ENCODE measurements around the gene SS18L1.

SS18L1 gene

DNA sequence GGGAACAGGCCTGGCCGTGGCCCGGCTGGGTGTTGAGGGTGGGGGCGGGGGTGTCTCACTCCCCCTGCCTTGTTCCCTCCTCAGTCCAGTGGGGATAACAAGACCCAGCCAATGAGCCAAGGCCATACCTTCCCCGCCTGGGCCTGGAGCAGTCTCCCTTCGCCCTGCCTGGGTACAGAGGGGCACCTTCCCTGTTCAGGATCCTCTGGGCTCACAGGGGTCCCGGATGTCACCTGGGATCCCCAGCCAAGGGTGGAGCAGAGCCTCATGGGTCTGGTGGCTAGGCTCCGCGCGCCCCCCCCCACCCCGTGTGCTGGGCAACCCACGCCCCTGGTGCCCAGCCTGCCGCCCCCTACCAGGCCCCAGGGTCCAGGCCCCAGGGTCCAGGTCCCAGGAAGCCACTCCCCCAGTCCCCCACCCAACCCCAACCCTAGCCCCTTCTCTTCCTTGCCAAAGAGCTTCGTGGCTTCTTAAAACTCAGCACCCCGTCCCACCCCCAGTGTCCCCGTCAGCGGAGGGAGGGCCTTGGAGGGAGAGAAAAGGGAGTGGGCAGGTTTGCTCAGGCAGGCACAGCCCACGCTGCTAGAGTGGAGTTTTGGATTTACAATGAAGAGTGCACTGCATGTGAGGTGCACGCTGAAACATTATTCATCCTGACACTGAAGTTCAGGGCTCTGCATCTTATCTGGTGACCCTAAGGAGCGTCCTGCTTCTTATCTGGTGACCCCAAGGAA lies 64.7 kb downstream of the SS18L1 start:
- TF ChIP-seq, protein P1, sequence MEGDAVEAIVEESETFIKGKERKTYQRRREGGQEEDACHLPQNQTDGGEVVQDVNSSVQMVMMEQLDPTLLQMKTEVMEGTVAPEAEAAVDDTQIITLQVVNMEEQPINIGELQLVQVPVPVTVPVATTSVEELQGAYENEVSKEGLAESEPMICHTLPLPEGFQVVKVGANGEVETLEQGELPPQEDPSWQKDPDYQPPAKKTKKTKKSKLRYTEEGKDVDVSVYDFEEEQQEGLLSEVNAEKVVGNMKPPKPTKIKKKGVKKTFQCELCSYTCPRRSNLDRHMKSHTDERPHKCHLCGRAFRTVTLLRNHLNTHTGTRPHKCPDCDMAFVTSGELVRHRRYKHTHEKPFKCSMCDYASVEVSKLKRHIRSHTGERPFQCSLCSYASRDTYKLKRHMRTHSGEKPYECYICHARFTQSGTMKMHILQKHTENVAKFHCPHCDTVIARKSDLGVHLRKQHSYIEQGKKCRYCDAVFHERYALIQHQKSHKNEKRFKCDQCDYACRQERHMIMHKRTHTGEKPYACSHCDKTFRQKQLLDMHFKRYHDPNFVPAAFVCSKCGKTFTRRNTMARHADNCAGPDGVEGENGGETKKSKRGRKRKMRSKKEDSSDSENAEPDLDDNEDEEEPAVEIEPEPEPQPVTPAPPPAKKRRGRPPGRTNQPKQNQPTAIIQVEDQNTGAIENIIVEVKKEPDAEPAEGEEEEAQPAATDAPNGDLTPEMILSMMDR (IDR thresholded peaks at IDR 0.05; ENCODE audit: insufficient read depth, low read depth, low read length, missing control alignments): no peak
- no peak overlapping the region for H3K4me3 ChIP-seq (ENCODE audit: low read depth, low read length)
- DNase-seq (ENCODE audit: low read depth): no peak

DNA sequence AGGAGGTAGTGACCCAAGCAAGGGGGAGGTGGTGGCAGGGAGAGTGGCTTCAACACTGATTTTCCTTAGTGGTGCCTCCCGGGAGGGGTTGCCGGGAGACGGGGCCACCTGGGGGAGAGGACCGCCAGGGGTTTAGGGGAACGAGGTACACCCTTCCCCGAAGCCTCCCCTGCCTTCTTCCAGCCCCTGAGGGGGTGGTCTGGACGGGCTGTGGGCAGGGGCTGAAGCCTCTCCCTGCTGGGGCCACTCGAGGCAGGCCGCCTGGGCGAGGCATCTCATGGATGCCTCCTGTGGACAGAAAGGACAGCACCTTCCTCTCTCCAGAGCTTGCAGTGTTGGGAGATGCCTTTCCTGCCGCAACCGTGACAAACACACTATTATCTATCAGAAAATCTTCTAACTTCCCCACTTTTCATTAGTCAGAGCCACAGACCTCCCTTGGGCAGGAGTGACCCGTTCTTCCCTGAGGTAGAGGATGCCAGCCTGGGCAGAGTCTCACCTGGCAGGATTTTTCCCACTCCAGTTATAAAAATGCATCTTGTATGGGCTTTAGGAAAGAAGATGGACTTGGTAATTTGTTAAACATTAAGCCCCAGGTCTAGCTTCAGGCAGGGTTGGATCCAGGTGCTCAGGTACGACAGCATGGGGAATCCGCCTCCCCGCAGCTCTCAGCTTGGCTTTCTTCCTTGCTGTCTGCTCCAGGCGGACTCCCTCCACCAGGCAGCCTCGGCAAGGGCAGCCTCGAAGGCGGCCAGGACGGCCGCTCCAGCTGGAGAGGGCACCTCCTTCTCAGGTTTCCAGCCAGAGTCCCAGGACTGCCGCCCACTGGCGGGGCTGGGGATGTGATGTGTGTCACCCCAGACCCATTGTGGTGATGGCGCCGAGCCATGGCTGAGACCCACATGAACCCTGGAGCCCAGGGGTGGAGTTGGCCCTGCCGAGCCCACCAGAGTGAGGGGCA lies 65.5 kb downstream of the SS18L1 start:
- DNase-seq (ENCODE audit: low read depth): no peak

DNA sequence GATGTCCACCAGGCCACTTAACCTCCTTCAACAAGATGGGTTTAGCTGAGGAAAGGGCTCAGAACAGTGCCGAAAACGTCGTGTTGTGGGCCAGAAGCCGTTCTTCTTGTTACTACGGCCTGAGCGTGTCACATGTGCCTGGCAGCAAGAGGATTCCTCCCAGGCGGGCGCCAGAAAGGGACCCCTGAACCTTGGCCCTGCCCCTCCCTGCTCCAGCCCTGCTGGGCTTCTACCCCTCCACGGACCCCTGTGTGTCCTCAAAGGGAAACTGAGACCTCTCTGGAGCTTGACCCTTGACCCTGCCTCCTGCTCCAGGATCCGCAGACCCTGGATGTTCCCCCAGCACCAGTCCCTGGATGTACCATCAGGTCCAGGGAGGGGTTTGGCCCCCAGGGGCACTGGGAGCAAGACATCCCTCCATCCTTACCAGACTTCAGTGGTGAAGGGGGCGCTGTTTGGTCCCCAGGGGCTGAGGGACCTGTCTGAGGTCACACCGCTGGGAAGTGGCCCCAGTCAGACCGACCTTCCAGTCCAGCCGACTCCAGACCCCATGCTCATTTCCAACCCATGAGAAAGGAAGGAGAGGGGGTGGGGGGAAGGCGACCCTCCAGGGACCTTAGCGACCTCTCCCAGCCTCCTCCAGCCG lies 66.4 kb downstream of the SS18L1 start:
- no peak overlapping the region for H3K4me3 ChIP-seq (ENCODE audit: low read depth, low read length)
- DNase-seq (ENCODE audit: low read depth): no peak
- TF ChIP-seq, protein P1 (IDR thresholded peaks at IDR 0.05; ENCODE audit: insufficient read depth, low read depth, low read length, missing control alignments): no peak

More for the DNA sequence above, 65.5 kb downstream of the SS18L1 start:
- TF ChIP-seq, protein P1 (IDR thresholded peaks at IDR 0.05; ENCODE audit: insufficient read depth, low read depth, low read length, missing control alignments): no peak
- no peak overlapping the region for H3K4me3 ChIP-seq (ENCODE audit: low read depth, low read length)

DNA sequence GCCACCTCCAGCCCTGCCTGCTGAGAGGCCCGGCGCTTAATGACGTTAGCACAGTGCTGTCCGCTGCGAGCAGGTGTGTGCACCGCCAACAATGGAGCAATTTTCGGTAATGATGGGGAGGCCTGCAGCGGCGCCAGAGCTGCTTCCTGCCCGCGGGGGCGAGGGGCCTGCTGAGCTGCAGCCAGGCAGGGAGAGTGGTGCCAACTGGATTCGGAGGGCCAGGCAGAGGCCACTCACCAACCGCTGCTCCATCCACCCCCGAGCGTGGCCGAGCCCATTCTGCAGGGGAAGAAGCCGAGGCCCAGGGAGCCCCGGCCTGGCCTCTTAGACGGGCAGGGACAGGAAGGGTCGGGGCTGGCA lies 66.9 kb downstream of the SS18L1 start:
- TF ChIP-seq, protein P1 (IDR thresholded peaks at IDR 0.05; ENCODE audit: insufficient read depth, low read depth, low read length, missing control alignments): no peak
- no peak overlapping the region for H3K4me3 ChIP-seq (ENCODE audit: low read depth, low read length)
- no peak for DNase-seq (ENCODE audit: low read depth)

DNA sequence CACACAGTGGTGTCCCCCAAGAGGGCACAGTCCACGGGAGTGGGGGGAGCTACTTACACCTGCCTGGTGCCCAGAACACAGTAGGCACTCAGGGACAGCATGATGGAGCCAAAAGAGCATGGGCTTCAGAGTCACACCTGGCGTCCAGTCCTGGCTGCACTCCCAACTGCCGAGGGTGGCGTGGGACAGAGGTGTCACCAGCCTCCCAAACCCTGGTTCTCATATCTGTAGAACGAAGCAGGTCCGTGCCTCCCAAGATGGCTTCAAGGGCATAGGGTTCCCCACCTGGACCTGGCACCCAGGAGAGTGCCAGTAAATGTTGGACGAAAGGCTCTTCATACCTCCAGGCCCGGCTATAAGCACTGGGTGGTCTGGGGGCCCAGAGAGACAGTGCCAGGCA lies 67.6 kb downstream of the SS18L1 start:
- no peak for DNase-seq (ENCODE audit: low read depth)
- TF ChIP-seq, protein P1 (IDR thresholded peaks at IDR 0.05; ENCODE audit: insufficient read depth, low read depth, low read length, missing control alignments): no peak

DNA sequence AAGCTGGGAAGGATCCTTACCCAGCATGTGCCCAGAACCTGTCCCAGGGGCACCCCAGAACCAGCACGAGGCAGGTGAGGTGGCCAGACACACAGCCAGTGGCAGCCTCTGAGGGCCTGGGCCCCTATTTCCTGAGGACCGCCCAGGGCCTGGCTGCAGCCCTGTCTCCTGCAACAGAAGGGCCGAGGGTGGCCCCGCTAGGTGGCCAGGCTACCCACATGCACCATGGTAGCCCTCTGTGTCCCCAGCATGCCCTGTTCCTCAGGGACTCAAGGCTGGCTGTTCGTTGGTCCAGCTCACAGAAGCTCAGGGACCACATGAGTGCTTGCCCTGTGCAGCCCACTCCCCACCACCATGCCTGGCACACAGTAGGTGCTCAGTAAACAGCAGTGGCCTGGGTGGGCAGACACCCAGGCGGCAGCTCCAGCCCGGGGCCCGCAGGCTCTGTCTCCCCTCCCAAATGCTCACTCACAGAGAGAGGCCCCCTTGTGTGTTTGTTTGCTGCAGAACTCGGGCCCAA lies 68.3 kb downstream of the SS18L1 start:
- TF ChIP-seq, protein P1 (IDR thresholded peaks at IDR 0.05; ENCODE audit: insufficient read depth, low read depth, low read length, missing control alignments): no peak
- no peak for DNase-seq (ENCODE audit: low read depth)
- no peak overlapping the region for H3K4me3 ChIP-seq (ENCODE audit: low read depth, low read length)

More for the DNA sequence above, 67.6 kb downstream of the SS18L1 start:
- no peak overlapping the region for H3K4me3 ChIP-seq (ENCODE audit: low read depth, low read length)

Measured in GM12865 (cell line).